Measurements from ENCODE around the gene KCNQ5.

- TF ChIP-seq POLR2AphosphoS5 (IDR thresholded peaks at IDR 0.05; ENCODE audit: borderline replicate concordance, low read depth, low read length) (no peak), EZH2 (IDR thresholded peaks at IDR 0.05) (no peak)
These were observed 531.3 kb downstream of the KCNQ5 start for GRCh38 chr6:73152966-73153757.
